Measurements from ENCODE around the gene NLGN1. TPM values are rescaled to one million over a fixed set of nuclear protein-coding genes. Genes with fewer than 3 reads are reported as not detected.

Gene NLGN1
- total RNA-seq, 1 donor from 2014 or later = 34.8 TPM

GRCh38 chr3:173799060-173799816 lies 401.7 kb downstream of the NLGN1 start:
- H3K9ac ChIP-seq = no peak overlapping the region
- H3F3A ChIP-seq (ENCODE audit: low read depth) = no peaks in the 10 kb centered on the region
- H3K27me3 ChIP-seq = no peaks in the 10 kb centered on the region
- Mint-ChIP-seq H3K9me3 (no peaks in the 10 kb centered on the region), H3K4me1 (peaks cover 10% of the 10 kb centered on the region), H3K4me3 (no peak overlapping the region), H3K27ac (no peak overlapping the region), H3K36me3 (no peaks in the 10 kb centered on the region), H3K27me3 (ENCODE audit: insufficient read depth, low read depth) (no peaks in the 10 kb centered on the region)
- no peaks in the 10 kb centered on the region for H4K20me1 ChIP-seq (ENCODE audit: low read depth)
- H3K9me3 ChIP-seq (ENCODE audit: low read depth) = no peaks in the 10 kb centered on the region
- H3K4me2 ChIP-seq = no peak overlapping the region
- H2AFZ ChIP-seq (replicated peaks) = no peak overlapping the region
- no peak overlapping the region for H3K27ac ChIP-seq
- H3K4me3 ChIP-seq = no peak overlapping the region
- no peak for DNase-seq (ENCODE audit: low spot score)
- peaks cover 9% of the 10 kb centered on the region for H3K4me1 ChIP-seq
- no peaks in the 10 kb centered on the region for H3K36me3 ChIP-seq
- TF ChIP-seq EZH2phosphoT487 (IDR thresholded peaks at IDR 0.05) = no peak
- no peaks in the 10 kb centered on the region for H3K79me2 ChIP-seq (ENCODE audit: low read depth)

GRCh38 chr3:173800154-173800553 lies 402.6 kb downstream of the NLGN1 start:
- Histone ChIP-seq H3K9me3 (ENCODE audit: low read depth) (no peaks in the 10 kb centered on the region), H3K4me1 (peaks cover 9% of the 10 kb centered on the region)

GRCh38 chr3:173814809-173815208 lies 417.3 kb downstream of the NLGN1 start:
- Histone ChIP-seq H3K36me3 (no peaks in the 10 kb centered on the region), H3K9me3 (ENCODE audit: low read depth) (no peaks in the 10 kb centered on the region), H3K27me3 (no peaks in the 10 kb centered on the region), H3K4me3 (no peak overlapping the region), H3K4me1 (no peaks in the 10 kb centered on the region), H3K79me2 (ENCODE audit: low read depth) (no peaks in the 10 kb centered on the region), H3K9ac (no peak overlapping the region), H2AFZ (replicated peaks) (no peak overlapping the region), H4K20me1 (ENCODE audit: low read depth) (no peaks in the 10 kb centered on the region), H3K27ac (no peak overlapping the region), H3F3A (ENCODE audit: low read depth) (no peaks in the 10 kb centered on the region), H3K4me2 (no peak overlapping the region)
- DNase-seq (ENCODE audit: low spot score) = no peak
- H3K36me3 Mint-ChIP-seq = no peaks in the 10 kb centered on the region
- H3K27me3 Mint-ChIP-seq (ENCODE audit: insufficient read depth, low read depth) = no peaks in the 10 kb centered on the region
- TF ChIP-seq EZH2 (IDR thresholded peaks at IDR 0.05) = no peak
- no peak for TF ChIP-seq CTCF (IDR thresholded peaks at IDR 0.05)
- TF ChIP-seq EZH2phosphoT487 (IDR thresholded peaks at IDR 0.05) = no peak
- H3K4me1 Mint-ChIP-seq = no peaks in the 10 kb centered on the region
- no peak overlapping the region for H3K27ac Mint-ChIP-seq
- H3K9me3 Mint-ChIP-seq = no peaks in the 10 kb centered on the region
- H3K4me3 Mint-ChIP-seq = no peak overlapping the region

More at GRCh38 chr3:173800154-173800553, 402.6 kb downstream of the NLGN1 start:
- H3K4me2 ChIP-seq = no peak overlapping the region
- H3K27me3 Mint-ChIP-seq (ENCODE audit: insufficient read depth, low read depth) = no peaks in the 10 kb centered on the region
- H3F3A ChIP-seq (ENCODE audit: low read depth) = no peaks in the 10 kb centered on the region
- no peak overlapping the region for H3K27ac Mint-ChIP-seq
- no peak for DNase-seq (ENCODE audit: low spot score)
- H3K4me3 Mint-ChIP-seq = no peak overlapping the region
- H3K4me1 Mint-ChIP-seq = peaks cover 10% of the 10 kb centered on the region
- H3K9ac ChIP-seq = no peak overlapping the region
- H3K27ac ChIP-seq = no peak overlapping the region
- no peak overlapping the region for H2AFZ ChIP-seq (replicated peaks)
- no peak for TF ChIP-seq EZH2phosphoT487 (IDR thresholded peaks at IDR 0.05)
- no peaks in the 10 kb centered on the region for H3K27me3 ChIP-seq
- H3K79me2 ChIP-seq (ENCODE audit: low read depth) = no peaks in the 10 kb centered on the region
- no peaks in the 10 kb centered on the region for H3K36me3 Mint-ChIP-seq
- H3K9me3 Mint-ChIP-seq = no peaks in the 10 kb centered on the region
- H3K36me3 ChIP-seq = no peaks in the 10 kb centered on the region
- no peak overlapping the region for H3K4me3 ChIP-seq
- no peaks in the 10 kb centered on the region for H4K20me1 ChIP-seq (ENCODE audit: low read depth)

- TF ChIP-seq EZH2 (IDR thresholded peaks at IDR 0.05) (no peak), EZH2phosphoT487 (IDR thresholded peaks at IDR 0.05) (no peak), CTCF (IDR thresholded peaks at IDR 0.05) (no peak)
- no peak overlapping the region for H3K4me2 ChIP-seq
Observed at GRCh38 chr3:173819368-173819767, 421.8 kb downstream of the NLGN1 start.

More at GRCh38 chr3:173819368-173819767, 421.8 kb downstream of the NLGN1 start:
- no peak for DNase-seq (ENCODE audit: low spot score)
- Histone ChIP-seq H2AFZ (replicated peaks) (no peak overlapping the region), H3F3A (ENCODE audit: low read depth) (no peaks in the 10 kb centered on the region), H3K9ac (no peak overlapping the region), H3K4me3 (no peak overlapping the region), H3K79me2 (ENCODE audit: low read depth) (no peaks in the 10 kb centered on the region), H3K27me3 (no peaks in the 10 kb centered on the region), H3K4me1 (no peaks in the 10 kb centered on the region), H3K36me3 (no peaks in the 10 kb centered on the region), H3K27ac (no peak overlapping the region), H3K9me3 (ENCODE audit: low read depth) (no peaks in the 10 kb centered on the region), H4K20me1 (ENCODE audit: low read depth) (no peaks in the 10 kb centered on the region)
- no peaks in the 10 kb centered on the region for H3K9me3 Mint-ChIP-seq
- H3K27ac Mint-ChIP-seq = no peak overlapping the region
- no peaks in the 10 kb centered on the region for H3K27me3 Mint-ChIP-seq (ENCODE audit: insufficient read depth, low read depth)
- H3K4me1 Mint-ChIP-seq = peaks cover 2% of the 10 kb centered on the region
- H3K36me3 Mint-ChIP-seq = no peaks in the 10 kb centered on the region
- no peak overlapping the region for H3K4me3 Mint-ChIP-seq
